Suprapubic skin (tissue), 3 donors: ENCODE measurements around the gene ARHGAP20.

ENCODE experiments used
- POLR2A ChIP-seq, 2 donors: fragments of 450-650 bp; IDR thresholded peaks; one replicate each; pipeline ENCODE4 v1.6.1; 2017; ENCODE audit warnings: antibody characterized with exemption in 2 of 2, mild to moderate bottlenecking in 2 of 2, moderate library complexity in 2 of 2
- TF ChIP-seq, protein P1 (sequence below), 2 donors: fragments of 200-600 bp in 1 of 2; fragments of 450-650 bp in 1 of 2; sonication (generic) in 1 of 2; IDR thresholded peaks; one replicate each; pipeline ENCODE4 v1.5.1; 2016 to 2019; ENCODE audit warnings: antibody characterized with exemption in 2 of 2, mild to moderate bottlenecking in 1 of 2, moderate library complexity in 1 of 2

DNA sequence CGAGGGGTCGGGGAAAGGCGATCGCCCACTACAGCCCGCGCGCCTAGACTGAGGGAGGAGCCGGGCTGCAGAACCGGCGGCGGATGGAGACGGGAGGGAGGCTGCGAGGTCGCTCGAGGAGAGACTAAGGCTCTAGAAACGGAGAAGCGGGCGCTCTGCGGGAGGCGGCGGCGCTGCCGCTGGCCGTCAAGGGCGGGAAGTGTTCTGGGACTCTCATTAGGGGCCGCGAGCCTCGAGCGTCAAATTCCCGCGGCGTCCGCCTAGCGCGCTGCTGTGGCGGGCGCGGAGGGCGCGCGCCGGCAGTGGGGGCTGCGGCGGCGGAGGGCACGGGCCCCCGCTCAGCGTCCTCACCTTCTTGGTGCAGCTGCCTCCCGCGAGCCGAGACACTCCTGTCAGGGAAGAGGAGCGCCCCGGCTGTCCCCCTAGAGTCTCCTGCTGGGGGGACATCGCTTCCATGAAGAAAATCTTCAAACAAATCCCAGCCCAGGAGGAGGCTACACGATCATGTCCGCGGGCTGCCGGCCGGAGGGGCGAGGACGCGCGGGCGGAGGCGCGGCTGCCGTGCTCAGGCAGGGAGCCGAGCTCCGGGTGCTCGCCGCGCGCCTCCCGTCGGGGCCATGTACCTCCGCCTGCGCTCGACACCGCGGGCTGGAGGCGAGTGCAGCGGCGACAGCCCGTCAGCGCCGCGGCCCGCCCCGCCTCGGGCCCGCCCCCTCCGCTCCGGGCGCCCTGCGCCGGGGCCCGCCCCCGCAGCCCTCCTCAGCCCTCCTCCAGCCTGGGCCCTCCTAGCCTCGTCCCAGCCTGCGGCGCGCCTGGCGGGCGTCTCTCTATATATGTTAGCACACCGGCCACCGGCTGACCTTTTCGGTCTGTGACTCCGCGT lies at the start of gene ARHGAP20:
- TF ChIP-seq POLR2A (IDR thresholded peaks at IDR 0.05) = no peak
- TF ChIP-seq, protein P1, sequence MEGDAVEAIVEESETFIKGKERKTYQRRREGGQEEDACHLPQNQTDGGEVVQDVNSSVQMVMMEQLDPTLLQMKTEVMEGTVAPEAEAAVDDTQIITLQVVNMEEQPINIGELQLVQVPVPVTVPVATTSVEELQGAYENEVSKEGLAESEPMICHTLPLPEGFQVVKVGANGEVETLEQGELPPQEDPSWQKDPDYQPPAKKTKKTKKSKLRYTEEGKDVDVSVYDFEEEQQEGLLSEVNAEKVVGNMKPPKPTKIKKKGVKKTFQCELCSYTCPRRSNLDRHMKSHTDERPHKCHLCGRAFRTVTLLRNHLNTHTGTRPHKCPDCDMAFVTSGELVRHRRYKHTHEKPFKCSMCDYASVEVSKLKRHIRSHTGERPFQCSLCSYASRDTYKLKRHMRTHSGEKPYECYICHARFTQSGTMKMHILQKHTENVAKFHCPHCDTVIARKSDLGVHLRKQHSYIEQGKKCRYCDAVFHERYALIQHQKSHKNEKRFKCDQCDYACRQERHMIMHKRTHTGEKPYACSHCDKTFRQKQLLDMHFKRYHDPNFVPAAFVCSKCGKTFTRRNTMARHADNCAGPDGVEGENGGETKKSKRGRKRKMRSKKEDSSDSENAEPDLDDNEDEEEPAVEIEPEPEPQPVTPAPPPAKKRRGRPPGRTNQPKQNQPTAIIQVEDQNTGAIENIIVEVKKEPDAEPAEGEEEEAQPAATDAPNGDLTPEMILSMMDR (IDR thresholded peaks at IDR 0.05) = no peak
